ENCODE results near the gene CFAP74. TPM values are rescaled to one million over a fixed set of nuclear protein-coding genes. Genes with fewer than 3 reads are reported as not detected.

The CFAP74 gene
- total and polyA plus RNA-seq, 2 of the 13 experiments (the other 11 are each of a cell fraction or from before 2014, with no cell fraction given), result 0.27 to 0.62 TPM

GRCh38 chr1:1941868-1942752 is 61.5 kb downstream of the CFAP74 start:
- FAIRE-seq, result no peak
- peak overlapping the region; percentile 91 for H3K27ac ChIP-seq (ENCODE audit: extremely low read length, insufficient read depth, low read length)
- H3K27me3 ChIP-seq (ENCODE audit: control insufficient read depth in 1 of 2, insufficient read depth in 2 of 2, low read length in 2 of 2), result no peaks in the 10 kb centered on the region
- 0 out of 2 replicates have a peak, but pooled peaks cover 3% of the 10 kb centered on the region for H4K20me1 ChIP-seq (ENCODE audit: insufficient read depth, low read length)
- in situ Hi-C loops (cut with HindIII; ENCODE audit: extremely low pct_ligation_motif_present, low pct_unique_long_range_greater_than_20kb), result no loop called here
- peak; percentile 0; the same call in 2 of the 3 replicates for ATAC-seq
- H3K79me2 ChIP-seq (ENCODE audit: insufficient read depth, low read length), result peaks cover 13% of the 10 kb centered on the region
- H3K36me3 ChIP-seq (replicated peaks in 1 of 2; ENCODE audit: control insufficient read depth in 1 of 2, insufficient read depth in 2 of 2, low read length in 2 of 2), result no peaks in the 10 kb centered on the region; a peak in 1 of 5 replicates
- H3K9me3 ChIP-seq (ENCODE audit: low read length), result no peaks in the 10 kb centered on the region
- no peak for DNase-seq (ENCODE audit: low spot score)
- H3K4me1 ChIP-seq (ENCODE audit: insufficient read depth, low read length), result peaks cover 76% of the 10 kb centered on the region
- 70% methylated on average over 16 of the region's 39 CpGs for WGBS (ENCODE audit: low lambda C conversion rate)
- intact Hi-C loops (cut with micrococcal nuclease; ENCODE audit: unreplicated experiment), result no loop called here
- H3K4me2 ChIP-seq (ENCODE audit: low read depth, low read length), result peak overlapping the region; percentile 95
- ChIA-PET CTCF (ENCODE audit: low intra/inter-chr PET ratio, low total read pairs) (interaction anchor here (1.6 kb wide), 1 partner anchor 102 kb away, joined by 4 read pairs; no protein-coding TSS in a partner anchor), POLR2A (interaction anchor here (1.2 to 4.3 kb wide), 7 partner anchors 18 to 102 kb away, joined by 3 to 55 read pairs (median 10); partner anchors contain the start of gene TMEM52)
- TSS peak; percentile 65 for BruUV-seq (replicated peaks)
- H3K9ac ChIP-seq (ENCODE audit: insufficient read depth, low read depth, low read length), result peak overlapping the region; percentile 84
- peak overlapping the region; percentile 29 to 87 (median 67); a peak in 5 of 6 replicates for H3K4me3 ChIP-seq (replicated peaks in 1 of 3; ENCODE audit: insufficient read depth in 1 of 3, low read depth in 2 of 3, low read length in 3 of 3)
- H2AFZ ChIP-seq (ENCODE audit: low read length), result no peak overlapping the region
- peak; percentile 76; the same call in 1 of the 2 replicates for TF ChIP-seq HNRNPL (IDR thresholded peaks at IDR 0.05; ENCODE audit: low read depth, low read length)
- TF ChIP-seq ZBTB38 (CRISPR knock-in tag; IDR thresholded peaks at IDR 0.05), result peak; percentile 94
- no peak for TF ChIP-seq WIZ (CRISPR knock-in tag; IDR thresholded peaks at IDR 0.05)
- TF ChIP-seq MEIS2 (CRISPR knock-in tag; IDR thresholded peaks at IDR 0.05), result 0 out of 2 replicates have a peak, but pooled peaks have one; percentile 3
- peak; percentile 63; the same call in 1 of the 2 replicates for TF ChIP-seq RBFOX2 (IDR thresholded peaks at IDR 0.05; ENCODE audit: low read depth, low read length)
- TF ChIP-seq ZNF883 (CRISPR knock-in tag; IDR thresholded peaks at IDR 0.05; ENCODE audit: not compliant biosample characterization), result peak; percentile 1
- TF ChIP-seq DNMT1 (CRISPR knock-in tag; IDR thresholded peaks at IDR 0.05), result 0 out of 2 replicates have a peak, but pooled peaks have one; percentile 17
- 0 out of 2 replicates have a peak, but pooled peaks have one; percentile 10 for TF ChIP-seq IRF9 (CRISPR knock-in tag; IDR thresholded peaks at IDR 0.05; ENCODE audit: borderline replicate concordance)
- no peak for TF ChIP-seq ZNF576 (CRISPR knock-in tag; IDR thresholded peaks at IDR 0.05)
- TF ChIP-seq GABPB1 (CRISPR knock-in tag; IDR thresholded peaks at IDR 0.05), result no peak
- 0 out of 2 replicates have a peak, but pooled peaks have one; percentile 23 for TF ChIP-seq ZFP91 (CRISPR knock-in tag; IDR thresholded peaks at IDR 0.05; ENCODE audit: borderline replicate concordance)
- no peak for TF ChIP-seq ZNF510 (CRISPR knock-in tag; IDR thresholded peaks at IDR 0.05; ENCODE audit: low read depth)
- TF ChIP-seq AGO2 (optimal IDR thresholded peaks at IDR 0.05; ENCODE audit: low read depth, low read length), result peak; percentile 25
- peak; percentile 1; the same call in 1 of the 2 replicates for TF ChIP-seq MTERF4 (CRISPR knock-in tag; IDR thresholded peaks at IDR 0.05)
- 0 out of 2 replicates have a peak, but pooled peaks have one; percentile 16 for TF ChIP-seq TRAFD1 (CRISPR knock-in tag; IDR thresholded peaks at IDR 0.05; ENCODE audit: borderline replicate concordance)
- TF ChIP-seq HHEX (CRISPR knock-in tag; IDR thresholded peaks at IDR 0.05), result no peak

Measured in HepG2 (cell line).